ENCODE results near the gene UBE2C.

The UBE2C gene

DNA sequence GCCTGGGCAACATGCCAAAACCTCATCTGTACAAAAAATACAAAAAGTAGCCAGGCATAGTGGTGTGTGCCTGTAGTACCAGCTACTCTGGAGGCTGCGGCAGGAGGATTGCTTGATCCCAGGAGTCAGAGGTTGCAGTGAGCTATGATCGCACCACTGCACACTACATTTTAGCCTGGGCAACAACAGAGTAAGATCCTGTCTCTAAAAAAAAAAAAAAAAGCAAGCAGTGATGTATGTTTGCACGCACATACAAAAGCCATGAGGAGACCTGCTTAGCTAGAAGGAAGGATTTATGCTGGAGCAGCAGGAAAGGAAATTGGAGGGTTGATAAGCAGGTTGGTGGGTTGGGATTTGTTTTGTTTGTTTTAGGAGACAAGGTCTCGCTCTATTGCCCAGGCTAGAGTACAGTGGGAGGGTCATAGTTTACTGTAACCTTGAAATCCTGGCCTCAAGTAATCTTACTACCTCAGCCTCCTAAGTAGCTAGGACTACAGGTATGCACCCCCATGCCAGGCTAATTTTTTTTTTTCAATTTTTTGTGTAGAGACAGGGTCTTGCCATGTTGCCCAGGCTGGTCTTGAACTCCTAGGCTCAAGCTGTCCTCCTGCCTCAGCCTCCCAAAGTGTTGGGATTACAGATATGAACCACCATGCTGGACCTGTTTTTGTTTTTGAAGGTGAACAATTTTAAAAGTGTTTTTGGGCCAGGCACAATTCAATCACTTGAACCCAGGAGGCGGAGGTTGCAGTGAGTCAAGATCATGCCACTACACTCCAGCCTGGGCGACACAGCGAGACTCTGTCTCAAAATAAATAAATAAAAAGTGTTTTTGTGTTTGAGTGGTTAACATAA is 49.0 kb downstream of the UBE2C start:
- DNase-seq: peak; percentile 53 to 61

GRCh38 chr20:45863543-45864470 is 51.4 kb downstream of the UBE2C start:
- no peak for DNase-seq

- no peak for DNase-seq
Measured at GRCh38 chr20:45866454-45866853, 54.0 kb downstream of the UBE2C start.

Data from SHP77 (cell line).